Vagina (tissue), 2 donors: ENCODE measurements around the gene ERN1. TPM values are rescaled to one million over a fixed set of nuclear protein-coding genes. Genes with fewer than 3 reads are reported as not detected.

ENCODE experiments used
- DNase-seq, 2 donors: peaks; one replicate each; pipeline ENCODE4 v3.0.0-alpha.2; 2017; ENCODE audit errors: extremely low spot score in 2 of 2
- H3K27ac ChIP-seq: fragments of 200-600 bp; sonication (generic); one replicate; pipeline ENCODE4 v1.5.1; 2019
- H3K27me3 ChIP-seq: fragments of 200-600 bp; sonication (generic); one replicate; pipeline ENCODE4 v1.5.1; 2019
- H3K36me3 ChIP-seq, 2 donors: fragments of 200-600 bp; sonication (generic); one replicate each; pipeline ENCODE4 v1.5.1; 2017 to 2019
- H3K4me1 ChIP-seq: fragments of 200-600 bp; sonication (generic); one replicate; pipeline ENCODE4 v1.5.1; 2019
- H3K4me3 ChIP-seq, 2 donors: fragments of 200-600 bp; sonication (generic); 1 replicate in 1 of 2; 2 replicates in 1 of 2; pipeline ENCODE4 v1.5.1; 2016 to 2019
- H3K9me3 ChIP-seq: fragments of 200-600 bp; sonication (generic); one replicate; pipeline ENCODE4 v1.5.1; 2019
- POLR2A ChIP-seq, 2 donors: fragments of 450-650 bp; IDR thresholded peaks; one replicate each; pipeline ENCODE4 v1.6.1; 2017; ENCODE audit warnings: antibody characterized with exemption in 2 of 2, mild to moderate bottlenecking in 2 of 2, moderate library complexity in 2 of 2
- POLR2AphosphoS5 ChIP-seq, 2 donors: sonication (generic); formaldehyde crosslinking; IDR thresholded peaks; one replicate each; pipeline ENCODE4 v1.9.0; 2017; ENCODE audit warnings: antibody characterized with exemption in 2 of 2, mild to moderate bottlenecking in 2 of 2, low read depth in 1 of 2; ENCODE audit not compliant: insufficient read depth in 1 of 2
- intact Hi-C: fragments of 100-400 bp; cut with DNase I; formaldehyde crosslinking; loops from one replicate; pipeline ENCODE4 v1.15.1; 2023
- total RNA-seq: library from RNA; depleted of rRNA; stranded (reverse); fragments of >200 nt; gene quantifications from one replicate; pipeline ENCODE4 v1.2.3, GENCODE V29; 2016
- TF ChIP-seq, protein P1 (sequence below), 3 experiments: fragments of 450-650 bp in 2 of 3; fragments of 200-600 bp in 1 of 3; sonication (generic) in 1 of 3; IDR thresholded peaks; one replicate each; pipeline ENCODE4 v1.5.1; 2017 to 2019; ENCODE audit warnings: antibody characterized with exemption in 3 of 3, mild to moderate bottlenecking in 2 of 3, moderate library complexity in 2 of 3

Gene ERN1
- total RNA-seq, 1 donor from 2014 or later: 31.4 TPM

DNA sequence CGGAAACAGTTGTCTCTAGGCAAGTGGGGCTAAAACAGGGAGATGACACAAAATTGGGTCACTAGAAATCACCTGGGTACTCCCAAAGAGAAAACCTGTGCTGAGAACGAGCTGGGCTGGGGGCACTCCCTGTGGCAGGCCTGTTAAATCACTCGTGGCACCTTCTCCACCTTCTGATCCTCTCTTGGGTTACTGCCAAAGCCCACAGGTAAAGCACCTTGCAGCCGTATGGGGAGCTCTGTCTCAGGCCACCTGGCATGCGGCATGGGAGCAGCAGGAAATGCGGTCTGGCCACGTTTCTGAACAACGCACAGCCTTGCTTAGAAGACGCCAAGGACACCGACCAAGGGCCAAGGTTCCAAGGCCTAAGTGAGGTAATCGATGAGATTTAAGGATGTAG is 88.0 kb downstream of the ERN1 start:
- Histone ChIP-seq H3K27me3 (no peaks in the 10 kb centered on the region), H3K27ac (no peak overlapping the region), H3K9me3 (no peaks in the 10 kb centered on the region), H3K36me3 (peaks cover 0 to 41% of the 10 kb centered on the region in 2 donors), H3K4me1 (no peaks in the 10 kb centered on the region), H3K4me3 (no peak overlapping the region)
- intact Hi-C loops: no loop called here
- TF ChIP-seq POLR2AphosphoS5 (IDR thresholded peaks at IDR 0.05; ENCODE audit: insufficient read depth in 1 of 2, low read depth in 1 of 2) (no peak), POLR2A (IDR thresholded peaks at IDR 0.05) (no peak)
- TF ChIP-seq, protein P1, sequence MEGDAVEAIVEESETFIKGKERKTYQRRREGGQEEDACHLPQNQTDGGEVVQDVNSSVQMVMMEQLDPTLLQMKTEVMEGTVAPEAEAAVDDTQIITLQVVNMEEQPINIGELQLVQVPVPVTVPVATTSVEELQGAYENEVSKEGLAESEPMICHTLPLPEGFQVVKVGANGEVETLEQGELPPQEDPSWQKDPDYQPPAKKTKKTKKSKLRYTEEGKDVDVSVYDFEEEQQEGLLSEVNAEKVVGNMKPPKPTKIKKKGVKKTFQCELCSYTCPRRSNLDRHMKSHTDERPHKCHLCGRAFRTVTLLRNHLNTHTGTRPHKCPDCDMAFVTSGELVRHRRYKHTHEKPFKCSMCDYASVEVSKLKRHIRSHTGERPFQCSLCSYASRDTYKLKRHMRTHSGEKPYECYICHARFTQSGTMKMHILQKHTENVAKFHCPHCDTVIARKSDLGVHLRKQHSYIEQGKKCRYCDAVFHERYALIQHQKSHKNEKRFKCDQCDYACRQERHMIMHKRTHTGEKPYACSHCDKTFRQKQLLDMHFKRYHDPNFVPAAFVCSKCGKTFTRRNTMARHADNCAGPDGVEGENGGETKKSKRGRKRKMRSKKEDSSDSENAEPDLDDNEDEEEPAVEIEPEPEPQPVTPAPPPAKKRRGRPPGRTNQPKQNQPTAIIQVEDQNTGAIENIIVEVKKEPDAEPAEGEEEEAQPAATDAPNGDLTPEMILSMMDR (IDR thresholded peaks at IDR 0.05): no peak
- DNase-seq: no peak

GRCh38 chr17:64040206-64040605 is 89.7 kb downstream of the ERN1 start:
- H3K9me3 ChIP-seq: no peaks in the 10 kb centered on the region
- TF ChIP-seq POLR2A (IDR thresholded peaks at IDR 0.05) (no peak), POLR2AphosphoS5 (IDR thresholded peaks at IDR 0.05; ENCODE audit: insufficient read depth in 1 of 2, low read depth in 1 of 2) (no peak)
- TF ChIP-seq, protein P1 (IDR thresholded peaks at IDR 0.05): no peak
- H3K36me3 ChIP-seq: peaks cover 0 to 25% of the 10 kb centered on the region in 2 donors
- no peaks in the 10 kb centered on the region for H3K4me1 ChIP-seq
- no peaks in the 10 kb centered on the region for H3K27me3 ChIP-seq
- no peak overlapping the region for H3K4me3 ChIP-seq
- peak in 1 of 2 donors; percentile 28 for DNase-seq
- intact Hi-C loops: no loop called here
- no peak overlapping the region for H3K27ac ChIP-seq

DNA sequence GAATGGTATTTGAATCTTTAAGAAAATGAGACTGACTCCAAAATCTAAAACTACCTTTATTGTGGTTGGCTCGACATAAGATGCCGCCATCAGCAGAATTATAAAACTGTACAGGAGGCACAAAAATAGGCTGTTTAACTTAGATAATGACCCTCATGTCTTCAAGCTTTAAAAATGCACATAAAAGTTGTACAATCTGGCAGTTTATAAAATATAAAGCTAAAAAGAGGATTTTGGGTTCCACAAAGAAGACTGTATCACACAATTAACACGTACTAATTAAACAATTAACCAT is 90.9 kb downstream of the ERN1 start:
- H3K36me3 ChIP-seq: peaks cover 0 to 14% of the 10 kb centered on the region in 2 donors
- no peak overlapping the region for H3K27ac ChIP-seq
- no peak overlapping the region for H3K4me3 ChIP-seq
- H3K9me3 ChIP-seq: no peaks in the 10 kb centered on the region
- TF ChIP-seq, protein P1 (IDR thresholded peaks at IDR 0.05): no peak
- no peak for DNase-seq
- no peaks in the 10 kb centered on the region for H3K4me1 ChIP-seq
- H3K27me3 ChIP-seq: no peaks in the 10 kb centered on the region
- intact Hi-C loops: no loop called here

DNA sequence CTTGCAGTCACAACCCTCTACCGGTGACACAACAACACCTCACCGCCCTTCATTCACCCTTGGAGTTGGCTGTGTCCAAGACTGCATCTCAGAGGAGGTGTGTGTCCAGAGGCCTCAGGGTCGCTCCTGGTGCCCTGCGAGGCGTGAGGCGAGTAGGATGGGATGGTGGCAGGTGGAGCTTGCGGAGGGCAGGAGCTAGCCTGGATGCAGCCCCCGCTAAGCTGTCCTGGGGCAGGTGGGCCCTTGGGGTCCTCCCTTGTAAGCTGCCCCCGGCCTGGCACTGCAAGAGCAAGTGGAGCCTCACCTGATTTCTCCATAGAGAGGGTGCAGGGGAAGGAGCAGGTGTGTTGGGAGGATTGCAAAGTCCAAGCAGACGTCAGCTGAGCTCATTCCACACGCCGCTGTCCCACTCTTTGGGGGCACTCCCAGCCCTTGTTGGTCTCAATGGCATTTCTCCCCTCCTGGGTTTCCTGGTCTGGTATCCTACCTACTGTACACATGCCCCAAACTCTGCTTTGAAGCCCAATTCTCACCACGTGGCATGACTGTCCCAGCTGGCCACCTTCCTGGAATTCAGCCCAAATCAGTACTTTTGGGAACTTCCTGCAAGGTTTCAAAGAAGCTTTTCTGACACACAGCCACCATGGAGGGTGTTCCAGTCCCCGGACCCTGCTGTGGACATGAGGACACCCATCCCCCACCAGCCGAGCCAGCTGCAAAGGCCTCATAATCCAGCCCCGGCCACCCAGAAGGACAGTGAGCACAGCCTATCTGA is 91.4 kb downstream of the ERN1 start:
- peaks cover 0 to 8% of the 10 kb centered on the region in 2 donors for H3K36me3 ChIP-seq
- H3K27me3 ChIP-seq: no peaks in the 10 kb centered on the region
- no peaks in the 10 kb centered on the region for H3K4me1 ChIP-seq
- TF ChIP-seq, protein P1 (IDR thresholded peaks at IDR 0.05): no peak
- TF ChIP-seq POLR2AphosphoS5 (IDR thresholded peaks at IDR 0.05; ENCODE audit: insufficient read depth in 1 of 2, low read depth in 1 of 2): no peak
- no peak for TF ChIP-seq POLR2A (IDR thresholded peaks at IDR 0.05)
- H3K27ac ChIP-seq: no peak overlapping the region
- H3K9me3 ChIP-seq: no peaks in the 10 kb centered on the region
- intact Hi-C loops: no loop called here
- H3K4me3 ChIP-seq: no peak overlapping the region
- peak in 1 of 2 donors; percentile 87 for DNase-seq

DNA sequence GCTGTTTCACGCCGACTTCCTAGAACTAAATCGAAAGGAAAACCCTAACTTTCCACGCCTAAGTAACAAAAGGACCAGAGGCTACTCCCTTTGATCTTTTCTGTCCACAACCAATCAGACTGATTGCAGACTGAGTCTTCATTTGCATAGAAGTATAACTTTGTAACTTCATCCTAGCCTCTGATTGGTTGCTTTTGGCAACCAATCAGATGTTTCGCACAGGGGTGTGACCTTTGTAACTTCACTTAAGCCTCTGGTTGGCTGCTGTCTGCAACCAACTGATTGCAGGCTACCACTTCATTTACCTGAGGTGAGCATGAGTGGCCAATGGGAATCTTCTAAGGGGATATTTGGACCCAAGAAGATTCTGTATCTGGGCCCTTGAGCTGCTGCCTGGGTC is 92.1 kb downstream of the ERN1 start:
- TF ChIP-seq POLR2A (IDR thresholded peaks at IDR 0.05) (no peak), POLR2AphosphoS5 (IDR thresholded peaks at IDR 0.05; ENCODE audit: insufficient read depth in 1 of 2, low read depth in 1 of 2) (no peak)
- TF ChIP-seq, protein P1 (IDR thresholded peaks at IDR 0.05): no peak
- DNase-seq: no peak
- Histone ChIP-seq H3K36me3 (peaks cover 0 to 1% of the 10 kb centered on the region in 2 donors), H3K4me1 (no peaks in the 10 kb centered on the region), H3K4me3 (no peak overlapping the region), H3K27me3 (no peaks in the 10 kb centered on the region), H3K9me3 (no peaks in the 10 kb centered on the region), H3K27ac (no peak overlapping the region)
- intact Hi-C loops: no loop called here
